ENCODE measurements around the gene CCNL2. TPM values are rescaled to one million over a fixed set of nuclear protein-coding genes. Genes with fewer than 3 reads are reported as not detected.

Gene CCNL2
- total RNA-seq, 1 experiment from 2014 or later: 173 TPM

DNA sequence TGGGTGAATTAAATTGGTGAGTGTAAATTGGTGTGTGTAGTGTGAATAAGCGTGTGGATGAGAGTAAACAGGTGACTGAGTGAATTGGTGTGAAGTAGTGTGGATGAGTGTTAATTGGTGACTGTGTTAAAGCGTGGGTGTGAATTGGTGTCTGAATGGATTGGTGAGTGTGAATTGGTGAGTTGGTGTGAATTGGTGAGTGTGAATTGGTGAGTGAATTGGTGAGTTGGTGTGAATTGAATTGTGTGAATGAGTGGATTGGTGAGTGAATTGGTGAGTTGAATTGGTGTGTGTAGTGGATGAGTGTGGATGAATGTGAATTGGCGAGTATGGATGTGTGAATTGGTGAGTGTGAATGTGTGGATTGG is 32.5 kb downstream of the CCNL2 start:
- no peak for DNase-seq
- H3K23ac ChIP-seq (ENCODE audit: insufficient read length, low read depth, low read length): no peak overlapping the region
- no peak overlapping the region for H3K4ac ChIP-seq (ENCODE audit: low read depth, low read length)
- H4K5ac ChIP-seq (ENCODE audit: insufficient read length, low read depth, low read length): no peak overlapping the region
- WGBS (ENCODE audit: extremely low coverage, insufficient read length, low lambda C conversion rate): 100% methylated on average over 3 of the region's 3 CpGs
- no peak overlapping the region for H3K9ac ChIP-seq (ENCODE audit: extremely low read depth, insufficient read length, low read length)
- H2BK5ac ChIP-seq (ENCODE audit: insufficient read length, low read length): no peak overlapping the region
- TF ChIP-seq, protein P1, sequence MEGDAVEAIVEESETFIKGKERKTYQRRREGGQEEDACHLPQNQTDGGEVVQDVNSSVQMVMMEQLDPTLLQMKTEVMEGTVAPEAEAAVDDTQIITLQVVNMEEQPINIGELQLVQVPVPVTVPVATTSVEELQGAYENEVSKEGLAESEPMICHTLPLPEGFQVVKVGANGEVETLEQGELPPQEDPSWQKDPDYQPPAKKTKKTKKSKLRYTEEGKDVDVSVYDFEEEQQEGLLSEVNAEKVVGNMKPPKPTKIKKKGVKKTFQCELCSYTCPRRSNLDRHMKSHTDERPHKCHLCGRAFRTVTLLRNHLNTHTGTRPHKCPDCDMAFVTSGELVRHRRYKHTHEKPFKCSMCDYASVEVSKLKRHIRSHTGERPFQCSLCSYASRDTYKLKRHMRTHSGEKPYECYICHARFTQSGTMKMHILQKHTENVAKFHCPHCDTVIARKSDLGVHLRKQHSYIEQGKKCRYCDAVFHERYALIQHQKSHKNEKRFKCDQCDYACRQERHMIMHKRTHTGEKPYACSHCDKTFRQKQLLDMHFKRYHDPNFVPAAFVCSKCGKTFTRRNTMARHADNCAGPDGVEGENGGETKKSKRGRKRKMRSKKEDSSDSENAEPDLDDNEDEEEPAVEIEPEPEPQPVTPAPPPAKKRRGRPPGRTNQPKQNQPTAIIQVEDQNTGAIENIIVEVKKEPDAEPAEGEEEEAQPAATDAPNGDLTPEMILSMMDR (conservative IDR thresholded peaks at IDR 0.05): no peak
- H2BK15ac ChIP-seq (ENCODE audit: low read depth, low read length): no peak overlapping the region
- H2BK20ac ChIP-seq (ENCODE audit: low read depth, low read length, poor library complexity, severe bottlenecking): no peak overlapping the region
- H3K27ac Mint-ChIP-seq: no peak overlapping the region
- H4K8ac ChIP-seq (replicated peaks; ENCODE audit: insufficient read length, low read depth, low read length): no peak overlapping the region
- H3K4me1 ChIP-seq (ENCODE audit: insufficient read depth, low read length): no peaks in the 10 kb centered on the region; the same call in 1 of the 2 replicates
- H3K14ac ChIP-seq (ENCODE audit: insufficient read depth, low read length): no peak overlapping the region
- no peaks in the 10 kb centered on the region for H3K36me3 Mint-ChIP-seq (ENCODE audit: insufficient read depth in 1 of 3, low read depth in 3 of 3)
- no peak overlapping the region for H3K27ac ChIP-seq (ENCODE audit: insufficient read length, low read depth, low read length)
- no peaks in the 10 kb centered on the region for H4K20me1 ChIP-seq (ENCODE audit: control insufficient read depth, insufficient read depth, insufficient read length)
- H3K79me2 ChIP-seq (ENCODE audit: insufficient read depth, low read length): no peaks in the 10 kb centered on the region
- H3T11ph ChIP-seq (ENCODE audit: low read length): no peak overlapping the region
- peaks cover 20% of the 10 kb centered on the region for H3K9me3 ChIP-seq (ENCODE audit: control insufficient read depth, low read depth, low read length)
- no peak overlapping the region for H2BK12ac ChIP-seq (ENCODE audit: insufficient read length, low read depth, low read length)
- H2AK5ac ChIP-seq (ENCODE audit: insufficient read length, low read length): no peak overlapping the region
- H3K56ac ChIP-seq (ENCODE audit: insufficient read length, low read depth, low read length): no peak overlapping the region
- H3K4me3 Mint-ChIP-seq: no peak overlapping the region
- no peak overlapping the region for H2AFZ ChIP-seq (ENCODE audit: low read length)
- H3K4me2 ChIP-seq (ENCODE audit: insufficient read depth, insufficient read length, low read length): no peak overlapping the region
- H3K18ac ChIP-seq (ENCODE audit: insufficient read length, low read depth, low read length): no peak overlapping the region
- H4K91ac ChIP-seq (ENCODE audit: insufficient read length, low read depth, low read length): no peak overlapping the region
- peaks cover 3% of the 10 kb centered on the region for H3K23me2 ChIP-seq (ENCODE audit: insufficient read length, low read depth, low read length, poor library complexity, severe bottlenecking)
- no peaks in the 10 kb centered on the region for H3K27me3 ChIP-seq (ENCODE audit: insufficient read depth, low read length)
- no peaks in the 10 kb centered on the region for H3K79me1 ChIP-seq (ENCODE audit: insufficient read depth, low read depth, low read length, poor library complexity, severe bottlenecking)
- H3K4me1 Mint-ChIP-seq: peaks cover 5 to 7% of the 10 kb centered on the region in 2 experiments
- H2BK120ac ChIP-seq (ENCODE audit: low read depth, low read length, poor library complexity, severe bottlenecking): no peak overlapping the region
- no peaks in the 10 kb centered on the region; a peak in 1 of 5 replicates for H3K9me3 Mint-ChIP-seq
- peaks cover 27% of the 10 kb centered on the region for H3K27me3 Mint-ChIP-seq (ENCODE audit: low read depth)
